HFFc6 (cell line): ENCODE data around the gene THSD7A. TPM values are rescaled to one million over a fixed set of nuclear protein-coding genes. Genes with fewer than 3 reads are reported as not detected.

Experiments
- DNase-seq: peaks from one replicate; pipeline ENCODE4 v3.0.0-alpha.2; 2018
- H3K27ac Mint-ChIP-seq: 2 replicates; pipeline ENCODE4 v1.8.0; 2020; ENCODE audit warnings: mild to moderate bottlenecking, mixed read lengths
- H3K27me3 Mint-ChIP-seq: 2 replicates; pipeline ENCODE4 v1.8.0; 2021; ENCODE audit warnings: mild to moderate bottlenecking, moderate library complexity, mixed read lengths; ENCODE audit not compliant: insufficient read depth
- H3K36me3 Mint-ChIP-seq: 2 replicates; pipeline ENCODE4 v1.8.0; 2021; ENCODE audit warnings: low read depth, mixed read lengths
- H3K4me1 Mint-ChIP-seq: 2 replicates; pipeline ENCODE4 v1.8.0; 2020; ENCODE audit warnings: low read depth, mixed read lengths
- H3K4me3 Mint-ChIP-seq: 2 replicates; pipeline ENCODE4 v1.8.0; 2020; ENCODE audit warnings: mild to moderate bottlenecking, moderate library complexity, mixed read lengths
- H3K9me3 Mint-ChIP-seq: 2 replicates; pipeline ENCODE4 v1.8.0; 2020; ENCODE audit warnings: mild to moderate bottlenecking, mixed read lengths
- total RNA-seq, 6 experiments: library from RNA; stranded (reverse); fragmentation: NEBNext Ultra II Directional; extraction: Animal tissue kit (Norgen Biotek cat#: 25700); gene quantifications; 2 replicates in 1 of 6; 3 replicates in 5 of 6; pipeline ENCODE4 v1.2.3, GENCODE V29; 2021
- TF ChIP-seq, protein P1 (sequence below): fragments of 200-600 bp; sonication (generic); IDR thresholded peaks from 2 replicates; pipeline ENCODE4 v1.5.0; 2021; ENCODE audit warnings: antibody characterized with exemption, mild to moderate bottlenecking

The THSD7A gene
- total RNA-seq, 6 experiments from 2014 or later: not detected

DNA sequence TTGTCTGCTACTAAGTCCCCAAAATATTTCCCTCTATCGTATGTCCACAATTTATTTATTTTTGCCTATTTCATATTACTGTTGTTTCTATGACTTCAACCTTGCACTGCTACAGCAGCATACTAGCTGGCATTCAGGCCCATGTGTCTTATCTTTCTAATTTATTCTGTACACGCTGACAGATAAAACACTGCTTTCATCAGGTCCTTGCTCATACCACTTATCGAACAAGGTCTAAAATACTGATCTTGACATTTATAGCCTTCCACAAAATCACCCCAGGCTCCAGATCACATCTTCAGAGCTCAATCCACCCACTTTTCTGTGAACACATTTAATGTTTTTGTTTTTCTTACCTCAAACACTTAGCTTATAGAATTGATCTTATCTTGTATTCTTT, 374.6 kb downstream of the THSD7A start:
- peaks cover 34% of the 10 kb centered on the region for H3K9me3 Mint-ChIP-seq
- no peaks in the 10 kb centered on the region for H3K4me1 Mint-ChIP-seq
- no peaks in the 10 kb centered on the region; the same call in 1 of the 2 replicates for H3K27me3 Mint-ChIP-seq
- TF ChIP-seq, protein P1, sequence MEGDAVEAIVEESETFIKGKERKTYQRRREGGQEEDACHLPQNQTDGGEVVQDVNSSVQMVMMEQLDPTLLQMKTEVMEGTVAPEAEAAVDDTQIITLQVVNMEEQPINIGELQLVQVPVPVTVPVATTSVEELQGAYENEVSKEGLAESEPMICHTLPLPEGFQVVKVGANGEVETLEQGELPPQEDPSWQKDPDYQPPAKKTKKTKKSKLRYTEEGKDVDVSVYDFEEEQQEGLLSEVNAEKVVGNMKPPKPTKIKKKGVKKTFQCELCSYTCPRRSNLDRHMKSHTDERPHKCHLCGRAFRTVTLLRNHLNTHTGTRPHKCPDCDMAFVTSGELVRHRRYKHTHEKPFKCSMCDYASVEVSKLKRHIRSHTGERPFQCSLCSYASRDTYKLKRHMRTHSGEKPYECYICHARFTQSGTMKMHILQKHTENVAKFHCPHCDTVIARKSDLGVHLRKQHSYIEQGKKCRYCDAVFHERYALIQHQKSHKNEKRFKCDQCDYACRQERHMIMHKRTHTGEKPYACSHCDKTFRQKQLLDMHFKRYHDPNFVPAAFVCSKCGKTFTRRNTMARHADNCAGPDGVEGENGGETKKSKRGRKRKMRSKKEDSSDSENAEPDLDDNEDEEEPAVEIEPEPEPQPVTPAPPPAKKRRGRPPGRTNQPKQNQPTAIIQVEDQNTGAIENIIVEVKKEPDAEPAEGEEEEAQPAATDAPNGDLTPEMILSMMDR: no peak
- no peak overlapping the region for H3K4me3 Mint-ChIP-seq
- H3K27ac Mint-ChIP-seq: no peak overlapping the region
- no peaks in the 10 kb centered on the region for H3K36me3 Mint-ChIP-seq
- no peak for DNase-seq

DNA sequence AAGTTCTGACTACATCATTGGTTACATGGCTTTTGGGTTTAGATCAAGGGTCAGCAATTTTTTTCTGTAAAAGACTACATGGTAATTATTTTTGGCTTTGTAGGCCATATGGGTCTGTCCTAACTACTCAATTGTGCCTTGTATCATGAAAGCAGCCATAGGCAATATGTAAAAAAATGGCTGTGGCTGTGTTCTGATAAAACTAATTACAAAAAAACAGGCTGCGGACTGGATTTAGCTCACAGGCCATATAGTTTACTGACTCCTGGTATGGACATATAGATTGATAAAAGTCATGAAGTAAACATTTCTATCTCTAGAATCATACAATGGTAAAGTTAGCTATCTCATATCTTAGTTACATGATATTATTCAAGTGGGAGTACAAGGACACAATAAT, 375.4 kb downstream of the THSD7A start:
- Mint-ChIP-seq H3K4me1 (no peaks in the 10 kb centered on the region), H3K36me3 (no peaks in the 10 kb centered on the region), H3K4me3 (no peak overlapping the region), H3K27ac (no peak overlapping the region), H3K9me3 (peaks cover 29% of the 10 kb centered on the region), H3K27me3 (no peaks in the 10 kb centered on the region; the same call in 1 of the 2 replicates)
- TF ChIP-seq, protein P1: no peak
- DNase-seq: no peak

DNA sequence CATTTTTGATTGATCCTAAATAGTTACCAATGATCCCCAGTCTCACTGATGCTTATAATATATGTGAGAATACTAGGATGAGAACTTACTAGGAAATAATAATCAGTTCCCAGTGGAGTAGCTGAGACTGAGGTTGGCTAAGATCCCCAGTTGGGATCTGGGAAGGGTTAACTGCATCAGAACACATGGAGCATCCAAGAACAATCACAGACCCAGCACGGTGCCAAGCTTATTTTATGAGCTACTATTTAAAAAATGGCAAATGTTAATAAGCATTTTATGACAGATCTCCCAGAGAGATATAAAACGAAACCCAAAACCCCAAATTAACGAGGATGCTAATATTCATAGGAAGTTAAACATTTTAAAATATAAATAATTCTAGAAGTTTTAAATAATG, 379.5 kb downstream of the THSD7A start:
- H3K9me3 Mint-ChIP-seq: peaks cover 19% of the 10 kb centered on the region
- no peaks in the 10 kb centered on the region for H3K4me1 Mint-ChIP-seq
- H3K4me3 Mint-ChIP-seq: no peak overlapping the region
- DNase-seq: no peak
- no peaks in the 10 kb centered on the region for H3K36me3 Mint-ChIP-seq
- no peaks in the 10 kb centered on the region for H3K27me3 Mint-ChIP-seq
- H3K27ac Mint-ChIP-seq: no peak overlapping the region
- TF ChIP-seq, protein P1: no peak

DNA sequence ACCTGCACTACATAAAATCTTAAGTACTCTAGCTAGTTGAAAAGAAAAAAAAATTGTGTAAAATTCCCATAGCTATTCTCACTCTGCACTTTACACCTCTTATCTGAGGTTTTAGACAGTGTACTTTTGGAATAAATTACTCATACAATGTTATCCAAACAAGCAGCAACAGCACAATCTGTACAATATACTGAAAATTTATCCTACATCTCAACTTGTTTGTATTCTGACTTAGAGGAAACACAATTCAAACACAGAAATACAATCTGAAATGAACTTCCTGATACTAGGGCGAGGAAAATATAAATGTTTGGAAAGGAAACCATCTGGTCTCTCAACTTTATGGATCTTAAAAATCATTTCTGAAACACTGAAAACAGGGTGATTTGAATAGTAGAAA, 381.7 kb downstream of the THSD7A start:
- Mint-ChIP-seq H3K4me3 (no peak overlapping the region), H3K9me3 (peaks cover 23% of the 10 kb centered on the region), H3K36me3 (no peaks in the 10 kb centered on the region), H3K27ac (no peak overlapping the region), H3K27me3 (no peaks in the 10 kb centered on the region), H3K4me1 (no peaks in the 10 kb centered on the region)
- TF ChIP-seq, protein P1: no peak
- no peak for DNase-seq

DNA sequence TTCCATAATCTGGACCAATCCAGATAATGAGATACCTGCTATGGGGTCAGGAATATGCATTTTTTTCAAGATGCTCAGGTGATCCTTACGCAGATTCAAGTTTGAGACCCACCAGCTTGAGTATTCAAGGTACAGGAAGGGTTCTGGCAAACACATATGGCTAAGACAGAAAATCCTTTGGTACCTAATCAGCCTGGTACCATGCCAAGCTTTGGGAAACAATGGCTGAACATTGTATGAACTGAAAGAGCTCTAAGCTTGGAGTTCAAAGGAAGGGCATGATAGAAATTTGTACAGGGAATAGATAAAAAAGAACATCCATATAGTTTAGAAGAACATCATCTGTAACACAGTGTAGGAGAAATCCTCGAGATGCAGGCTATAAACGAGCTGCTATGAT, 382.7 kb downstream of the THSD7A start:
- no peaks in the 10 kb centered on the region for H3K27me3 Mint-ChIP-seq
- TF ChIP-seq, protein P1: no peak

DNA sequence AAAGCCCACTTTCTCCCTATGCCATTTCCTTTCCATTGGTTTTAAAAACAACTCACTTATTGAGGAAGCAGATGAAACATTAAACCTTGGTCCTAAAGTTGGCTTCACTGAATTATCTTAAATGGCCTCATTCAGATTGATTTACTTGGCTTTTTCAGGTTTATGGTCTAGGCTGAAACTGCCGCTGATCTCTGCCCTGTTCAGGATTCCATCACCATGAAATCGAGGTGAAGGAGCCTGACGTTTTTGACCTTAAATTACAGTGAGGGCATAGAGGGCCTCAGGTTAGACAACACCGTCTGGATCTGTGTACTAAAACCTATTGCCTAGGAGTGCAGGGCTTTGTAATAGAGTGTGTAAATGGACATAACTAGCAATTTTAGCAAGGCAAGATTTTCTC, 383.7 kb downstream of the THSD7A start:
- TF ChIP-seq, protein P1: no peak
- H3K36me3 Mint-ChIP-seq: no peaks in the 10 kb centered on the region
- H3K4me3 Mint-ChIP-seq: no peak overlapping the region
- H3K27me3 Mint-ChIP-seq: no peaks in the 10 kb centered on the region
- no peaks in the 10 kb centered on the region for H3K4me1 Mint-ChIP-seq
- H3K27ac Mint-ChIP-seq: no peak overlapping the region
- no peak for DNase-seq
- peaks cover 19% of the 10 kb centered on the region for H3K9me3 Mint-ChIP-seq

More for the DNA sequence above, 382.7 kb downstream of the THSD7A start:
- H3K4me3 Mint-ChIP-seq: no peak overlapping the region
- no peaks in the 10 kb centered on the region for H3K4me1 Mint-ChIP-seq
- H3K9me3 Mint-ChIP-seq: peaks cover 19% of the 10 kb centered on the region
- H3K27ac Mint-ChIP-seq: no peak overlapping the region
- no peak for DNase-seq
- H3K36me3 Mint-ChIP-seq: no peaks in the 10 kb centered on the region
